Trophoblast cell (in vitro differentiated cells and primary cell): ENCODE measurements around the gene COL13A1.

ENCODE experiments used
- DNase-seq, 2 donors: peaks; one replicate each; pipeline ENCODE4 v3.0.0-alpha.2; 2016
- H2AFZ ChIP-seq: 2 replicates; pipeline ENCODE4 v1.6.1; 2013; ENCODE audit warnings: low read length, moderate library complexity, mild to moderate bottlenecking; ENCODE audit not compliant: insufficient read depth, poor library complexity
- H2AK5ac ChIP-seq: 2 replicates; pipeline ENCODE4 v1.6.1; 2013; ENCODE audit warnings: mild to moderate bottlenecking, low read length
- H2BK120ac ChIP-seq: 2 replicates; pipeline ENCODE4 v1.6.1; 2013; ENCODE audit warnings: low read length, mild to moderate bottlenecking, moderate library complexity; ENCODE audit not compliant: insufficient read depth, poor library complexity
- H2BK12ac ChIP-seq: 2 replicates; pipeline ENCODE4 v1.6.1; 2013; ENCODE audit warnings: mild to moderate bottlenecking, low read length, moderate library complexity
- H2BK5ac ChIP-seq: 2 replicates; pipeline ENCODE4 v1.6.1; 2013; ENCODE audit warnings: low read length, low read depth, moderate library complexity, mild to moderate bottlenecking; ENCODE audit not compliant: poor library complexity
- H3K14ac ChIP-seq: 2 replicates; pipeline ENCODE4 v1.6.1; 2013; ENCODE audit warnings: mild to moderate bottlenecking, low read length
- H3K18ac ChIP-seq: 2 replicates; pipeline ENCODE4 v1.6.1; 2013; ENCODE audit warnings: mild to moderate bottlenecking, low read length
- H3K23ac ChIP-seq: 2 replicates; pipeline ENCODE4 v1.6.1; 2013; ENCODE audit warnings: low read length
- H3K27ac ChIP-seq: 2 replicates; pipeline ENCODE4 v1.5.1; 2013; ENCODE audit warnings: low read depth, mild to moderate bottlenecking, inconsistent platforms, low read length, moderate library complexity
- H3K27me3 ChIP-seq: 2 replicates; pipeline ENCODE4 v1.6.1; 2013; ENCODE audit warnings: inconsistent platforms, mild to moderate bottlenecking, low read length, moderate library complexity; ENCODE audit not compliant: insufficient read depth
- H3K36me3 ChIP-seq, 2 experiments: 1 replicate in 1 of 2; 2 replicates in 1 of 2; pipeline ENCODE4 v1.6.1; 2013; ENCODE audit warnings: low read length in 2 of 2, mild to moderate bottlenecking in 2 of 2, moderate library complexity in 1 of 2; ENCODE audit not compliant: insufficient read depth in 2 of 2, control insufficient read depth in 1 of 2
- H3K4ac ChIP-seq: 2 replicates; pipeline ENCODE4 v1.6.1; 2013; ENCODE audit warnings: low read depth, mild to moderate bottlenecking, low read length, moderate library complexity
- H3K4me1 ChIP-seq, 2 experiments: 1 replicate in 1 of 2; 2 replicates in 1 of 2; pipeline ENCODE4 v1.6.1; 2013; ENCODE audit warnings: low read length in 2 of 2, mild to moderate bottlenecking in 2 of 2, moderate library complexity in 1 of 2; ENCODE audit not compliant: insufficient read depth in 2 of 2, control insufficient read depth in 1 of 2
- H3K4me2 ChIP-seq: 2 replicates; pipeline ENCODE4 v1.6.1; 2013; ENCODE audit warnings: inconsistent platforms, mild to moderate bottlenecking, low read length, moderate library complexity
- H3K4me3 ChIP-seq: 2 replicates; pipeline ENCODE4 v1.5.1; 2013; ENCODE audit warnings: mild to moderate bottlenecking, low read depth, low read length, inconsistent platforms
- H3K79me1 ChIP-seq: one replicate; pipeline ENCODE4 v1.6.1; 2013; ENCODE audit warnings: low read length
- H3K79me2 ChIP-seq: 2 replicates; pipeline ENCODE4 v1.6.1; 2013; ENCODE audit warnings: low read length, mild to moderate bottlenecking; ENCODE audit not compliant: control insufficient read depth, insufficient read depth, poor library complexity
- H3K9ac ChIP-seq: 2 replicates; pipeline ENCODE4 v1.6.1; 2013; ENCODE audit warnings: mild to moderate bottlenecking, low read length
- H3K9me3 ChIP-seq: 2 replicates; pipeline ENCODE4 v1.6.1; 2013; ENCODE audit warnings: low read depth, mild to moderate bottlenecking, control low read depth, inconsistent platforms, low read length; ENCODE audit not compliant: insufficient read depth
- H4K12ac ChIP-seq: 2 replicates; pipeline ENCODE4 v1.6.1; 2013; ENCODE audit warnings: low read depth, mild to moderate bottlenecking, low read length, moderate library complexity
- H4K8ac ChIP-seq: 2 replicates; pipeline ENCODE4 v1.6.1; 2013; ENCODE audit warnings: low read depth, mild to moderate bottlenecking, low read length, moderate library complexity
- H4K91ac ChIP-seq: one replicate; pipeline ENCODE4 v1.6.1; 2013; ENCODE audit warnings: low read depth, mild to moderate bottlenecking, low read length, moderate library complexity
- WGBS: extraction: QIAGEN DNeasy Blood & Tissue Kit; methylation state at CpG from one replicate; pipeline ENCODE4 v1.1.7; 2013; ENCODE audit warnings: missing lambda C conversion rate; ENCODE audit not compliant: insufficient read length, insufficient coverage; ENCODE audit errors: extremely low coverage; 5-methylcytosine and 5-hydroxymethylcytosine counted together

Gene COL13A1

DNA sequence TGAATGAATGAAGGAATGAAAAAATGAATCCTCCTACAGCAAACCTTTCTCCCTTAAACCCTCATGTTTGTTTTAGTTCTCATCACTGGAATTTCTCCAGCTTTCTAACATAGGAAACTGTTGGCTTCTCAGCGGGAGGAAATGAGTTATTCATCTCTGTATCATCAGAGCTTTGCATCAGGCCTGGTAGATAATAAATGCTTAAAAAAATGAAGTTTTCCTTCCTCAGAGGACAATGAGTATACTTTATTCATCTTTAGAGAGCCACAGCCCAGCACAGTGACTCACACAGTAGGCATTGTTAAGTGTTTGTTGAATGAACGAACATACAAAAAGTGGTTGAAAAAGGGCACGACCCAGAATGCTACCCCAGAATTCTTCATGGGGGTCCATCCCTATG is 62.6 kb downstream of the COL13A1 start:
- no peak overlapping the region for H2BK5ac ChIP-seq
- no peaks in the 10 kb centered on the region for H3K9me3 ChIP-seq

GRCh38 chr10:69865450-69865849 is 63.7 kb downstream of the COL13A1 start:
- H3K79me2 ChIP-seq = no peaks in the 10 kb centered on the region
- H3K27ac ChIP-seq = no peak overlapping the region
- H4K91ac ChIP-seq = no peak overlapping the region
- H3K36me3 ChIP-seq = no peaks in the 10 kb centered on the region
- no peaks in the 10 kb centered on the region for H3K4me1 ChIP-seq
- H3K4ac ChIP-seq = no peak overlapping the region
- H3K9me3 ChIP-seq = no peaks in the 10 kb centered on the region
- no peak overlapping the region for H3K4me2 ChIP-seq
- no peak overlapping the region for H2BK5ac ChIP-seq
- peak in 1 of 2 donors; percentile 3 for DNase-seq
- H3K9ac ChIP-seq = no peak overlapping the region
- H3K79me1 ChIP-seq = no peaks in the 10 kb centered on the region
- no peak overlapping the region for H2AFZ ChIP-seq
- H3K23ac ChIP-seq = no peak overlapping the region
- no peak overlapping the region for H2BK12ac ChIP-seq
- no peak overlapping the region for H2AK5ac ChIP-seq
- no peak overlapping the region for H3K4me3 ChIP-seq
- no peak overlapping the region for H3K14ac ChIP-seq
- WGBS = no CpG with 5 or more reads among the region's 1 CpG
- no peak overlapping the region for H4K8ac ChIP-seq
- no peaks in the 10 kb centered on the region for H3K27me3 ChIP-seq
- H4K12ac ChIP-seq = no peak overlapping the region
- no peak overlapping the region for H3K18ac ChIP-seq
- no peak overlapping the region for H2BK120ac ChIP-seq

More for the DNA sequence above, 62.6 kb downstream of the COL13A1 start:
- Histone ChIP-seq H3K9ac (no peak overlapping the region), H3K27ac (no peak overlapping the region), H3K4me1 (peaks cover 0 to 3% of the 10 kb centered on the region in 2 experiments), H3K79me1 (no peaks in the 10 kb centered on the region), H2BK12ac (no peak overlapping the region), H3K14ac (no peak overlapping the region), H3K36me3 (no peaks in the 10 kb centered on the region), H2BK120ac (no peak overlapping the region), H2AK5ac (no peak overlapping the region), H3K79me2 (no peaks in the 10 kb centered on the region), H3K18ac (no peak overlapping the region), H3K27me3 (no peaks in the 10 kb centered on the region), H4K12ac (no peak overlapping the region), H3K23ac (no peak overlapping the region), H4K91ac (no peak overlapping the region), H3K4me2 (no peak overlapping the region), H2AFZ (no peak overlapping the region), H3K4me3 (no peak overlapping the region), H4K8ac (no peak overlapping the region), H3K4ac (no peak overlapping the region)
- WGBS = no CpG with 5 or more reads among the region's 3 CpGs
- DNase-seq = no peak

DNA sequence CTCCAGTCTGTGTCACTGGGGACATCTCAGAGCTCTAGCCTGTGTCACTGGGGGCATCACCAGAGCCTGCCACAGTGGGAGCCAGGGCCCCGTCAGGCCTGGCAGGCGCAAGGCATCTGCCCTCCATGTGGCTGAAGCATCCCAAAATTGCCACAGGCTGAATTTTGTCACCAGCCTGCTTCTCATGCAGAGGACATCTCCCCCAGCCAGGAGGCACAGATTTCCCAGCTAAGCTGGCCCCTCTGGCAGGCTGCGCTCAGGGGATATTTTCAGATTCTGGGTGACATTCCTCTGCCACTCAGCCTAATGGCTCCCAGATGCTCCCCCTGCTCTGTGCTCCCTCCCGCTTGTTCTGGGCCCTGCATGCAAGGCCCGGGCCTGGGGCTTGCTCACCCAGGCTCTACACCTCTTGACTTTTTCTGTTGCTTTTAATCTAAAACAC is 64.6 kb downstream of the COL13A1 start:
- Histone ChIP-seq H3K27ac (no peak overlapping the region), H2BK120ac (no peak overlapping the region), H2AK5ac (no peak overlapping the region), H3K4me3 (no peak overlapping the region), H2BK5ac (no peak overlapping the region), H3K79me2 (no peaks in the 10 kb centered on the region), H2BK12ac (no peak overlapping the region), H4K8ac (no peak overlapping the region), H2AFZ (no peak overlapping the region), H4K12ac (no peak overlapping the region), H3K4me1 (no peaks in the 10 kb centered on the region), H3K9me3 (no peaks in the 10 kb centered on the region), H3K36me3 (no peaks in the 10 kb centered on the region), H3K18ac (no peak overlapping the region), H3K14ac (no peak overlapping the region), H3K27me3 (no peaks in the 10 kb centered on the region), H4K91ac (no peak overlapping the region), H3K23ac (no peak overlapping the region), H3K4ac (no peak overlapping the region), H3K4me2 (no peak overlapping the region), H3K9ac (no peak overlapping the region), H3K79me1 (no peaks in the 10 kb centered on the region)
- DNase-seq = no peak
- WGBS = no CpG with 5 or more reads among the region's 5 CpGs

DNA sequence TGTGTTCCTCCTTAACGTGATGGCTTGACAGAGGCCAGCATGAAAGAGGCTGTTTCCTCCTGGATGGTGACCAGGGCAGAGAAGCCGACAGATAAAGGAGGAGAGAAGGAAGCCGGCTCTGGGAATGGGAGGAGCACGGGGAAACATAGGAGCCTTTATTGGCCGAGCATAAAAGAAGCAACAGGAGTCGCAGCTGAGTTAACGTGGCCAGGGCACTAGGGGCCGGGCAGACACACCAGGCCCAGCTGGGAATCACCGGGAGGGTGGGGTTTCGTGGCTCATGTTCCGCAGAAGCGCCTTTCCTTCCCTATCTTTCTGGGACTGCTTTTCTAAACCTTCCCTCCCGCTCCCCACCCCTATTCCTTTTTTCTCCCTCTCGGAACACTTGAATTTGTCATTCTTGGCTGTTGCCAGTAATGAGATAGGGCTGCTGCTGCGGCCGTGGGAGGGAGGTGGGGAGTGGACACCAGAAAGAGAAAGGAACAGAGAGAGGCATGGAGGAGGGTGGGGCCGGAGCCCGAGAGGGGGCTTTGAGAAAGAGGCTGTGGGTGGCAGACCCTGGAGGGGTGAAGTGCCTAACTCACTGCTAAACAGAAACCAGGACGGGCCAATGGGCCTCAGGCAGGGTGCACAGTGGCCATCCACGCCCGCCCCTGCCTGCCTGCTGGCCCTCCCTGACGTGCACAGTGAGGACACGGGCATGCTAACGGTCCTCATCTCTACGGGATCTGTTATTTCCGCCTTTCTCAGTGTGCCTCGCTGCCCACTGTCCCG is 65.2 kb downstream of the COL13A1 start:
- no CpG with 5 or more reads among the region's 28 CpGs for WGBS

More for the DNA sequence above, 65.2 kb downstream of the COL13A1 start:
- Histone ChIP-seq H3K9me3 (no peaks in the 10 kb centered on the region), H3K14ac (no peak overlapping the region), H3K4me3 (no peak overlapping the region), H3K23ac (no peak overlapping the region), H2AK5ac (no peak overlapping the region), H3K18ac (no peak overlapping the region), H4K8ac (no peak overlapping the region), H3K4me2 (no peak overlapping the region), H2BK120ac (no peak overlapping the region), H3K36me3 (no peaks in the 10 kb centered on the region), H3K9ac (no peak overlapping the region), H2BK12ac (no peak overlapping the region), H3K79me2 (no peaks in the 10 kb centered on the region), H4K91ac (no peak overlapping the region), H3K4me1 (no peaks in the 10 kb centered on the region), H2AFZ (peak overlapping the region; percentile 1), H3K27ac (no peak overlapping the region), H3K79me1 (no peaks in the 10 kb centered on the region), H3K4ac (no peak overlapping the region), H2BK5ac (no peak overlapping the region), H3K27me3 (no peaks in the 10 kb centered on the region), H4K12ac (no peak overlapping the region)
- DNase-seq = no peak
